AG04450 (cell line): ENCODE data around the gene LRIT1. TPM values are rescaled to one million over a fixed set of nuclear protein-coding genes. Genes with fewer than 3 reads are reported as not detected.

ENCODE experiments used
- CTCF ChIA-PET: fragments of 300-600, 350-600 bp; formaldehyde crosslinking; extraction: SDS; loops from one replicate; lab custom pipeline; 2022; ENCODE audit warnings: antibody characterized with exemption, inconsistent platforms; lab: Charles Lee
- POLR2A ChIA-PET: fragments of 350-600 bp; formaldehyde crosslinking; extraction: SDS; loops from one replicate; lab custom pipeline; 2021; ENCODE audit warnings: antibody characterized with exemption, inconsistent platforms; lab: Yijun Ruan, JAX
- DNase-seq: peaks from one replicate; pipeline ENCODE4 v3.0.0-alpha.2; 2011; ENCODE audit warnings: low read depth, low spot score
- H3K27ac ChIP-seq: one replicate; pipeline ENCODE4 v1.5.1; 2012; ENCODE audit warnings: low read depth, low read length, control low read depth
- H3K27me3 ChIP-seq: one replicate; pipeline ENCODE4 v1.6.0; 2012; ENCODE audit warnings: low read length; ENCODE audit not compliant: control insufficient read depth, insufficient read depth
- H3K4me3 ChIP-seq: 2 replicates; pipeline ENCODE4 v1.5.1; 2011; ENCODE audit warnings: mild to moderate bottlenecking, low read depth, low read length, control low read depth
- H3K9me3 ChIP-seq: 2 replicates; pipeline ENCODE4 v1.5.1; 2012; ENCODE audit warnings: low read length; ENCODE audit not compliant: control insufficient read depth, insufficient read depth
- polyA plus RNA-seq: library from polyadenylated mRNA; depleted of rRNA; stranded (reverse); fragments of >200 nt; gene quantifications from 2 replicates; pipeline ENCODE4 v1.2.3, GENCODE V29; 2011
- TF ChIP-seq, protein P1 (sequence below): IDR thresholded peaks from 2 replicates; pipeline ENCODE4 v1.5.1; 2011; ENCODE audit warnings: low read depth, low read length, control low read depth, inconsistent platforms

LRIT1 gene
- polyA plus RNA-seq, 1 experiment: not detected

DNA sequence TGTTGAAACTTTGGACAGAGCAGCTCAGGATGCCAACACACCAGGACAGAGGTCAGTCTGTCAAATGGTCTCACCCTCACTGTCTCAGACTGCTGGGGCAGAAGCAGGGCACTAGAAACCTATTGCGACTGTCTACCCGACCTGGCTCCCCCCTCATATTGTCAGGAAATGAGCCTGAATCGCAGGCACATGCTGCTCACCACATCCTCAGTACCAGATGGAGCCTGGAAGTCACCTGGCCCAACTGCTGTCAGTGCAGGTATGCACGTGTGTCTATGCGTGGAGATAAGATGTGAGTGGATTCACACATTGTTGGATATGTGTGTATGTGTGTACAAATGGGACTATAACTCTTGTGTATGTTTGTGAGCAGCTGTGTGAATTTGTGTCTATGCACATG, 50.2 kb downstream of the LRIT1 start:
- CTCF ChIA-PET: interaction anchor here (1.1 kb wide), 1 partner anchor 43 kb away, joined by 4 read pairs; no protein-coding TSS in a partner anchor
- TF ChIP-seq, protein P1, sequence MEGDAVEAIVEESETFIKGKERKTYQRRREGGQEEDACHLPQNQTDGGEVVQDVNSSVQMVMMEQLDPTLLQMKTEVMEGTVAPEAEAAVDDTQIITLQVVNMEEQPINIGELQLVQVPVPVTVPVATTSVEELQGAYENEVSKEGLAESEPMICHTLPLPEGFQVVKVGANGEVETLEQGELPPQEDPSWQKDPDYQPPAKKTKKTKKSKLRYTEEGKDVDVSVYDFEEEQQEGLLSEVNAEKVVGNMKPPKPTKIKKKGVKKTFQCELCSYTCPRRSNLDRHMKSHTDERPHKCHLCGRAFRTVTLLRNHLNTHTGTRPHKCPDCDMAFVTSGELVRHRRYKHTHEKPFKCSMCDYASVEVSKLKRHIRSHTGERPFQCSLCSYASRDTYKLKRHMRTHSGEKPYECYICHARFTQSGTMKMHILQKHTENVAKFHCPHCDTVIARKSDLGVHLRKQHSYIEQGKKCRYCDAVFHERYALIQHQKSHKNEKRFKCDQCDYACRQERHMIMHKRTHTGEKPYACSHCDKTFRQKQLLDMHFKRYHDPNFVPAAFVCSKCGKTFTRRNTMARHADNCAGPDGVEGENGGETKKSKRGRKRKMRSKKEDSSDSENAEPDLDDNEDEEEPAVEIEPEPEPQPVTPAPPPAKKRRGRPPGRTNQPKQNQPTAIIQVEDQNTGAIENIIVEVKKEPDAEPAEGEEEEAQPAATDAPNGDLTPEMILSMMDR: no peak

DNA sequence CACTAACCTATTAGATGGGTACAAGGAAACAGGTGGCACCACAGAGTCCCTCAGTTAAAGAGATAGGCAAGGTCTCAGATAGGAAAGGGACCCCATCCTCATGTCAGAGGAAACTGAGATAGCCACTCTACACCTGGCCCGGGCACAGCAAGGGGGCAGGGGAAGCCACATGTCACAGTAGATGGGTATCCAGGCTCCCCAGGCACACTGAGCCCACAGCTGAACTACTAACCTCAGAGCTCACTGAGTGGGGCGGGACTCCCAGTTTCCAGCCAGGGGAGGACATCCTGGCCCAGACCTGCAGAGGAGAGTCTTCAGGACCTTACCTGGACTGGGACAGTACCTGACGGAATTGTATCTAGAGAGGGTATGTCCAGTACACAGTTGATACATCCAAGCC, 50.7 kb downstream of the LRIT1 start:
- CTCF ChIA-PET: interaction anchor here (0.6 kb wide), 1 partner anchor 43 kb away, joined by 3 read pairs; no protein-coding TSS in a partner anchor
- POLR2A ChIA-PET: no interaction called here
- H3K27ac ChIP-seq: no peak overlapping the region
- TF ChIP-seq, protein P1: no peak
- no peak for DNase-seq
- no peaks in the 10 kb centered on the region; the same call in 1 of the 2 replicates for H3K9me3 ChIP-seq
- H3K4me3 ChIP-seq: no peak overlapping the region
- peaks cover 26% of the 10 kb centered on the region for H3K27me3 ChIP-seq

More for the DNA sequence above, 50.2 kb downstream of the LRIT1 start:
- POLR2A ChIA-PET: no interaction called here
- H3K27me3 ChIP-seq: peaks cover 31% of the 10 kb centered on the region
- no peak for DNase-seq
- no peak overlapping the region for H3K27ac ChIP-seq
- H3K9me3 ChIP-seq: no peaks in the 10 kb centered on the region; the same call in 1 of the 2 replicates
- H3K4me3 ChIP-seq: no peak overlapping the region

DNA sequence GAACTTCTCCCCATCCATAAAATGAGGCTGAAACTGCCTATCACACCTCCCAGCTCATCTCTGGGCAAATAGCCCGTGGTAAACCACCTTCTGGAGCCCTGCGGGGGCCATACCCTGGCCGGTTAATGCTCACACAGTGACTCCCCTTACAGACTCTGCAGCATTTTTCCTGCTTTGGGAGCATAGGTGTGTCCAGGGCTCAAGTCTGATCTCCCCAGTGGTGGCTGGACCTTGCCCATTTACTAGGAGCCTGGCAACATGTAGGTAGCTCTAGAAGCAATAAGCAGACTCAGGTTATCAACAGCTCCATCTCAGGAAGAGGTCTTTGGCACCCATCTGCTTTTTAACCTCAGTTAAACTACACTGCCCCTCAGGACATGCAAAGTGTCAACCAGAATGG, 52.5 kb downstream of the LRIT1 start:
- Histone ChIP-seq H3K27ac (no peak overlapping the region), H3K4me3 (no peak overlapping the region), H3K27me3 (peaks cover 11% of the 10 kb centered on the region), H3K9me3 (no peaks in the 10 kb centered on the region)
- ChIA-PET CTCF (no interaction called here), POLR2A (no interaction called here)
- TF ChIP-seq, protein P1: no peak
- no peak for DNase-seq

DNA sequence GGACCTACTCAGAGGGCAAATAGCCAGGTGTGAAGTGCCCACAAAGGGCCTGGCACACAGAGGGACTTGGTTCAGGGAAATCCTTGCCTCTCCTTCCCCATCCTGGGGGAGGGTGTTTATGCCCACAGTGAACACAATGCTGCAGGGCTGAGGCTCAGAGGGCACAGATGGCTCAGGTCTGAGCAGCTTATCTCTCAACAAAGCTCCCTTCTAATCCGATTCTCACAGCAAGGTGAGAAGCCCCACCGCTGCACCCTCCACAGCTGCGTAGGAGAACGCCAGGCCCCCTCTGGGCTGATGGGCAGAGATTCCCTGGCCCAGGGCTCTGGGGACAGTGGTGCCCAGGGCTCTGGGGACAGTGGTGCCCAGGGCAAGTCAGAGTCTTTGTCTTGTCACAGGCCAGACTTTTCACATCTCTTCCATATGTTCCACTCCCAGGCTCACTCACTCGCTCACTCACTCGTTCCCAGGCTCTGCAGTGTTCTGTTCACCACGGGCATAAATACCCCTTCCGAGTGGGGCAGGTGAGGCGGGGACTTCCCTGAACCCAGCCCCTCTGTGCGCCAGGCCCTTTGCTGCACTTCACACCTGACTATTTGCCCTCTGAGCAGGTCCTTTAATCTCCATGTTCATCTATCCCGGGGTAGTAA, 55.7 kb downstream of the LRIT1 start:
- Histone ChIP-seq H3K9me3 (no peaks in the 10 kb centered on the region; the same call in 1 of the 2 replicates), H3K27ac (no peak overlapping the region), H3K27me3 (peaks cover 4% of the 10 kb centered on the region), H3K4me3 (no peak overlapping the region)
- no peak for DNase-seq
- ChIA-PET POLR2A (no interaction called here), CTCF (no interaction called here)
- TF ChIP-seq, protein P1: no peak

DNA sequence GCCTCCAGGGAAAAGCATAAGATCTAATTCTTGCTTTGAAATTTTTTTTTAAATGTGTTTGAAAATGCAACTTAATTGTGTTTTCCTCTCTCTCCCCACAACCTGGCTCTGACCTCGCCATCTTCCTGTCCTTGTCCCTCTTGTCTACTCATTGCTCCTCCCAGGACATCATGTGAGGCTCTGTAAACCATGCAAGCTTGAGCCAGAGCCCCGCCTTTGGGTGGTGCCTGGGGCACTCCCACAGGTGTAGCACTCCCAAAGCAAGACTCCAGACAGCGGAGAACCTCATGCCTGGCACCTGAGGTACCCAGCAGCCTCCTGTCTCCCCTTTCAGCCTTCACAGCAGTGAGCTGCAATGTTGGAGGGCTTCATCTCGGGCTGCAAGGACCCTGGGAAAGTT, 56.8 kb downstream of the LRIT1 start:
- TF ChIP-seq, protein P1: no peak
- H3K27ac ChIP-seq: no peak overlapping the region
- no peak overlapping the region for H3K4me3 ChIP-seq
- peaks cover 4% of the 10 kb centered on the region for H3K27me3 ChIP-seq
- CTCF ChIA-PET: interaction anchor here (1.5 kb wide), 1 partner anchor 37 kb away, joined by 3 read pairs; no protein-coding TSS in a partner anchor
- POLR2A ChIA-PET: no interaction called here
- no peak for DNase-seq
- H3K9me3 ChIP-seq: no peaks in the 10 kb centered on the region; the same call in 1 of the 2 replicates
